Measurements from ENCODE around the gene UTP14A.

UTP14A gene

DNA sequence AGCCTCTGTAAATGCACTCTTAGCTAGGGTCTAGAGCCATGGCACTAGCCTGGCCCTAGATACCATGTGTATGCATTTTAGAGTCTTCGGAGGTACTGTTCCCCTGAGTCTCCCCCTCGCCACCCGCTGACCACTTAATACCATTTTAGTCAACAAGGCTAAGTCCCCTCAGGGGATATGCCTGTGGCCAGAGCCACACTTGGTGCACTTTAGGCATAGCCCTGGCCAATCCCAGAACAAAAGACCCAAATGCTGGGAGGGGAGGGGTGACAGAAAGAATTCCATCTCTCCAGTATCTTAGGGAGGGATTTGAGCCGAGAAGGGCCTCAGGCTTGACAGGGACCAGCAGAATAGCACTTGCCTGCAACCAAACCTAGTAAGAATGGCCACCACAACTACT, 47.9 kb downstream of the UTP14A start:
- H3K27ac ChIP-seq: no peak overlapping the region
- no peak for TF ChIP-seq ZFX (IDR thresholded peaks at IDR 0.05; ENCODE audit: borderline replicate concordance)
- TF ChIP-seq, protein P1, sequence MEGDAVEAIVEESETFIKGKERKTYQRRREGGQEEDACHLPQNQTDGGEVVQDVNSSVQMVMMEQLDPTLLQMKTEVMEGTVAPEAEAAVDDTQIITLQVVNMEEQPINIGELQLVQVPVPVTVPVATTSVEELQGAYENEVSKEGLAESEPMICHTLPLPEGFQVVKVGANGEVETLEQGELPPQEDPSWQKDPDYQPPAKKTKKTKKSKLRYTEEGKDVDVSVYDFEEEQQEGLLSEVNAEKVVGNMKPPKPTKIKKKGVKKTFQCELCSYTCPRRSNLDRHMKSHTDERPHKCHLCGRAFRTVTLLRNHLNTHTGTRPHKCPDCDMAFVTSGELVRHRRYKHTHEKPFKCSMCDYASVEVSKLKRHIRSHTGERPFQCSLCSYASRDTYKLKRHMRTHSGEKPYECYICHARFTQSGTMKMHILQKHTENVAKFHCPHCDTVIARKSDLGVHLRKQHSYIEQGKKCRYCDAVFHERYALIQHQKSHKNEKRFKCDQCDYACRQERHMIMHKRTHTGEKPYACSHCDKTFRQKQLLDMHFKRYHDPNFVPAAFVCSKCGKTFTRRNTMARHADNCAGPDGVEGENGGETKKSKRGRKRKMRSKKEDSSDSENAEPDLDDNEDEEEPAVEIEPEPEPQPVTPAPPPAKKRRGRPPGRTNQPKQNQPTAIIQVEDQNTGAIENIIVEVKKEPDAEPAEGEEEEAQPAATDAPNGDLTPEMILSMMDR (IDR thresholded peaks at IDR 0.05): no peak

GRCh38 chrX:129954804-129955203, 48.8 kb downstream of the UTP14A start:
- no peak overlapping the region for H3K27ac ChIP-seq
- TF ChIP-seq, protein P1 (IDR thresholded peaks at IDR 0.05): no peak
- TF ChIP-seq ZFX (IDR thresholded peaks at IDR 0.05; ENCODE audit: borderline replicate concordance): no peak

- no peak overlapping the region for H3K27ac ChIP-seq
- no peak for TF ChIP-seq ZFX (IDR thresholded peaks at IDR 0.05; ENCODE audit: borderline replicate concordance)
- TF ChIP-seq, protein P1 (IDR thresholded peaks at IDR 0.05): no peak
These were observed 49.7 kb downstream of the UTP14A start for GRCh38 chrX:129955682-129956081.

DNA sequence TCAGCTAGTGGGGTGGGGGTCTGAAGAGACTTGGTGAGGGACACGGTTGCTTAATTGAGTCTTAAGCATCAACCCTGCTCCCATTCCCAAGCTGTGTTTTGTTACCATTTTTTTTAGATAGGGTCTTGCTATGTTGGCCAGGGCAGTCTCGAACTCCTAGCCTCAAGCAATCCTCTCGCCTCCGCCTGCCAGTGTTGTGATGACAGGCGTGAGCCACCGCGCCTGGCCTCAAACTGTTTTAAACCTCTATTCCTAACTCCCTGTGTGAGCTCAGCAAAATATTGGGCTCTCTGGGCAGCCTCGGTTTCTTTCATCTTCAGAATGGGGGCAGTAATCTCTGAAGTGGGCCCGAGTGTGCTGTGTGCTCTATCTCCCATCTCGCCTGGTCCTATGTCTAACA, 50.2 kb downstream of the UTP14A start:
- TF ChIP-seq, protein P1 (IDR thresholded peaks at IDR 0.05): no peak
- TF ChIP-seq ZFX (IDR thresholded peaks at IDR 0.05; ENCODE audit: borderline replicate concordance): no peak

GRCh38 chrX:129956765-129957164, 50.8 kb downstream of the UTP14A start:
- H3K27ac ChIP-seq: peak overlapping the region; percentile 78
- TF ChIP-seq, protein P1 (IDR thresholded peaks at IDR 0.05): no peak
- TF ChIP-seq ZFX (IDR thresholded peaks at IDR 0.05; ENCODE audit: borderline replicate concordance): no peak

More for the DNA sequence above, 50.2 kb downstream of the UTP14A start:
- H3K27ac ChIP-seq: no peak overlapping the region

GRCh38 chrX:129957241-129958082, 51.5 kb downstream of the UTP14A start:
- H3K27ac ChIP-seq: peak overlapping the region; percentile 78
- TF ChIP-seq ZFX (IDR thresholded peaks at IDR 0.05; ENCODE audit: borderline replicate concordance): no peak
- TF ChIP-seq, protein P1 (IDR thresholded peaks at IDR 0.05): no peak

DNA sequence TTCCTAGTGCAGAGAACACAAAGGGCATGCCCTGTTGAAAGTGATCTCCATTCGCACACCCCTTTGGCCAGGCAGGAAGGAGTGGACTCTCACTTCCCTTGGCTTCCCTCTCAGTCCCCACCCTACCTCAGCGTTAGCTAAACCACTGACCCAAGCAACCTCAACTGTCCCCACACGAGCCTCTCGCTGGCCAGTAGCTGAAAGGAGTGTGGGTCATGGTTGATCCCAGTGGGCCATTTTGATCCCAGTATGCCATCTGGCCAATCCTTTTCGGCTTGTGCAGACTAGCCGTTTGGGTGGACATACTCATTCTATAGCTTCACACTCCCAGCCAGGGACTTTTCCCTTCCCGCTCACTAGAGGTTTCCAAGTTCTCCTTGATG, 52.1 kb downstream of the UTP14A start:
- TF ChIP-seq, protein P1 (IDR thresholded peaks at IDR 0.05): no peak
- TF ChIP-seq ZFX (IDR thresholded peaks at IDR 0.05; ENCODE audit: borderline replicate concordance): no peak
- H3K27ac ChIP-seq: peak overlapping the region; percentile 78; the same call in 1 of the 2 replicates

Measured in 22Rv1 (cell line).